ENCODE results near the gene ADAMTS6. TPM values are rescaled to one million over a fixed set of nuclear protein-coding genes. Genes with fewer than 3 reads are reported as not detected.

ADAMTS6 gene
- total RNA-seq, 4 donors from 2014 or later: 1.9 to 20.2 (median 3.5) TPM

- TF ChIP-seq, protein P1, sequence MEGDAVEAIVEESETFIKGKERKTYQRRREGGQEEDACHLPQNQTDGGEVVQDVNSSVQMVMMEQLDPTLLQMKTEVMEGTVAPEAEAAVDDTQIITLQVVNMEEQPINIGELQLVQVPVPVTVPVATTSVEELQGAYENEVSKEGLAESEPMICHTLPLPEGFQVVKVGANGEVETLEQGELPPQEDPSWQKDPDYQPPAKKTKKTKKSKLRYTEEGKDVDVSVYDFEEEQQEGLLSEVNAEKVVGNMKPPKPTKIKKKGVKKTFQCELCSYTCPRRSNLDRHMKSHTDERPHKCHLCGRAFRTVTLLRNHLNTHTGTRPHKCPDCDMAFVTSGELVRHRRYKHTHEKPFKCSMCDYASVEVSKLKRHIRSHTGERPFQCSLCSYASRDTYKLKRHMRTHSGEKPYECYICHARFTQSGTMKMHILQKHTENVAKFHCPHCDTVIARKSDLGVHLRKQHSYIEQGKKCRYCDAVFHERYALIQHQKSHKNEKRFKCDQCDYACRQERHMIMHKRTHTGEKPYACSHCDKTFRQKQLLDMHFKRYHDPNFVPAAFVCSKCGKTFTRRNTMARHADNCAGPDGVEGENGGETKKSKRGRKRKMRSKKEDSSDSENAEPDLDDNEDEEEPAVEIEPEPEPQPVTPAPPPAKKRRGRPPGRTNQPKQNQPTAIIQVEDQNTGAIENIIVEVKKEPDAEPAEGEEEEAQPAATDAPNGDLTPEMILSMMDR (IDR thresholded peaks at IDR 0.05; ENCODE audit: low read depth): no peak
Measured at GRCh38 chr5:65246741-65247140, 235.0 kb downstream of the ADAMTS6 start.

DNA sequence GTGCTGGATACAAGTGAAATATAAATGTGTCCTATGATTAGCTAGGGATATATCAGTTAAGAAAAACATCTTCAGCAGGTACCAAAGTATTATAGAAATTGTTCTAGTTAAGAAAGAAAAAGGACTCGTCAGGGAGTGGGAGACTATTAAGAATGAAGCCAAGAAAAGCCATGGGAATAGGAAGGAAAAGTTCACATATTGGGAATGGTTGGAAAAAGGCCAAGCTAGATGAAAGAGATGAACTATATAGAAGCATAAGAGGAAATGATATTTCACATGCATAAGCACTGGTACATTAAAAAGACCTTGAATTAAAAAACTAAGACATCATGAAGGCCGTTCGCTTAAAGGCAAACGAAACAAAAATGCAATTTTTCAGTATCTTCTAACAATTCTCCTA is 237.7 kb downstream of the ADAMTS6 start:
- TF ChIP-seq, protein P1 (IDR thresholded peaks at IDR 0.05; ENCODE audit: low read depth): no peak

GRCh38 chr5:65243161-65243560 is 238.6 kb downstream of the ADAMTS6 start:
- TF ChIP-seq, protein P1 (IDR thresholded peaks at IDR 0.05; ENCODE audit: low read depth): no peak

- TF ChIP-seq, protein P1 (IDR thresholded peaks at IDR 0.05; ENCODE audit: low read depth): no peak
Measured at GRCh38 chr5:65229841-65230240, 251.9 kb downstream of the ADAMTS6 start.

DNA sequence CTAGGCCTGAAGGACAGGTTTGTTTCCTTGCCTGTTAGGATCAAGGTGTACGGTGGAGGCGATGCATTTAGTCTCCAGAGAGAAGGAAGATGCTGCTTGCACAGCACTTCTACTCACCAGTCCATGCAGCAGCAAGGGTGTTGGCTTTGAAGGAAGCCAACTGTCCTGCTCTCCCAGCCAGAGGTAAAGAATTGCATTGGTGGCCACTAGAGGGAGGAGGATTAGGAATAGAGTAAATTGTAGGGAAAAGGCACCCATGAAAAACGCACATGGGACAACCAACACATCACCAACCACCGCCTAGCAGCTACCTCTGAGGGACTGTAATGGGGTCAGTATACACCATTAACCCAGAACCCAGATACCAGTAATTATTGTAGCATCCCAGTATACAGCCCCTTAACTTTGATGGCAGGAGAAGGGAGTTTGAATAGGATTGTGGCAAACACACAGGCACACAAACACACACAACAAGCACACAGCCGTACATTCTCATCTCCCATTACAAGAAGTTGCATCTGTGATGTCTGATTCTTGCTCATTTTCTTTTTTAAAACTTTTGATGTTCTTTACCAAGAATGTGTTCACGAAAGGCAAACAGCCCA is 267.7 kb downstream of the ADAMTS6 start:
- TF ChIP-seq, protein P1 (IDR thresholded peaks at IDR 0.05; ENCODE audit: low read depth): no peak

DNA sequence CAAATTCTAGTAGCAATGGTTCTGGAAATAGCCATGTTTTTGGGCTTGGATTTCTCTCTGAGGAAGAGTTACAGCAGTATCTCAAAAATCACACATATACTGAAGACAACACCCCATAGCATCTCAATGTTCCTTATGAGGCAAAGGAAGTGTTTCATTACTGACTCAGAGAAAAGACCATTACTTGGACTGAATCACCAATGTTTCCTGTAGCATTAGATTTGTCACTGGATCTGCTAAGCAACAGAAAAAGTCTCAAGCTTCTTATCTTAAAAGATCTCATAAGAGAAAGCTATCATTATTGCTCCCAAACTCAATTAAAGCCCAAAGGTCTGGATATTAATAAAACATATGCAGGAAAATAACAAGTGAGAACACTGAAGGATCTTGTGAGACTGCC is 272.4 kb downstream of the ADAMTS6 start:
- TF ChIP-seq, protein P1 (IDR thresholded peaks at IDR 0.05; ENCODE audit: low read depth): no peak

DNA sequence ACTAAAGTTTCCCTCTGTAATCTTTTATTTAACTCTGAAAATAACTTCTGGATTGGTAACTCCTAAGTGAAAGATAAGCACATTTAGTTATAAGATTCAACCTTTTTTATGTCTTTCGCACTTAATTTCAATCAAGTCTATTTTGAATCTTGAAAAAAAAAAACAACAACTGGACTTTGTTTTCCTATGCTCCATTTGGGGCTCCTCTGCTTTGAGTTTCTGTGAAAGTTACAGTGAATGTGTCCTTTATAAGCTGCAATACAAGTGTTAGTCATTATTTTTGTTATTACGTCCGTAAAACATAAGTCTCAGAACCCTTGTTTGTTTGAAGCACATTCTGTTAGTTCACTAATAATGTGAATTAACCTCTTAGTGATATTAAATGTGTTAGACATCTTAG is 276.8 kb downstream of the ADAMTS6 start:
- TF ChIP-seq, protein P1 (IDR thresholded peaks at IDR 0.05; ENCODE audit: low read depth): no peak

Data from subcutaneous adipose tissue (tissue), 4 donors.